PFSK-1 (cell line): ENCODE data around the gene ACAP3.
A peak's percentile ranks its signal among the peaks of the same experiment; 100 is the strongest.

ENCODE experiments used
- FOXP2 ChIP-seq: optimal IDR thresholded peaks from 2 replicates; pipeline ENCODE3; 2011; ENCODE audit warnings: borderline replicate concordance, control low read depth, inconsistent platforms; ENCODE audit not compliant: insufficient read depth; ENCODE audit errors: extremely low read length, extremely low read depth
- POLR2AphosphoS5 ChIP-seq: IDR thresholded peaks from 2 replicates; pipeline ENCODE4 v1.6.1; 2012; ENCODE audit warnings: low read depth, mild to moderate bottlenecking, control low read depth, low read length, moderate library complexity
- REST ChIP-seq, 2 experiments: IDR thresholded peaks; 2 replicates each; pipeline versions ENCODE4 v1.6.1 to v1.8.0; 2011 to 2012; ENCODE audit warnings: low read depth in 2 of 2, low read length in 2 of 2, control low read depth in 1 of 2, inconsistent platforms in 1 of 2, mild to moderate bottlenecking in 1 of 2, moderate library complexity in 1 of 2; ENCODE audit not compliant: insufficient read depth in 1 of 2
- SIN3A ChIP-seq: IDR thresholded peaks from 2 replicates; pipeline ENCODE4 v1.6.1; 2012; ENCODE audit warnings: mild to moderate bottlenecking, low read length, moderate library complexity, borderline replicate concordance; ENCODE audit not compliant: insufficient read depth
- TAF1 ChIP-seq: IDR thresholded peaks from 2 replicates; pipeline ENCODE4 v1.6.1; 2012; ENCODE audit warnings: low read length, control low read depth, borderline replicate concordance; ENCODE audit not compliant: insufficient read depth

The ACAP3 gene

GRCh38 chr1:1324524-1325287 lies 17.0 kb upstream of the ACAP3 start, which contains the start of the genes CPTP and INTS11:
Gene CPTP (plus strand): TSS chr1:1324802. CDS start chr1:1326911, 2,109 bp downstream.
Gene INTS11 (minus strand): TSS chr1:1324660. CDS start chr1:1324608, 52 bp downstream.
- peak; percentile 89 for TF ChIP-seq POLR2AphosphoS5
- TF ChIP-seq REST (IDR thresholded peaks at IDR 0.05; ENCODE audit: insufficient read depth in 1 of 2, low read depth in 2 of 2, low read length in 2 of 2) = no peak
- peak; percentile 58; the same call in 1 of the 2 replicates for TF ChIP-seq TAF1
- TF ChIP-seq FOXP2 = no peak

GRCh38 chr1:1324084-1324523 lies 16.4 kb upstream of the ACAP3 start:
- TF ChIP-seq POLR2AphosphoS5 (no peak), FOXP2 (no peak), SIN3A (no peak), REST (IDR thresholded peaks at IDR 0.05; ENCODE audit: insufficient read depth in 1 of 2, low read depth in 2 of 2, low read length in 2 of 2) (no peak), TAF1 (no peak)

- no peak for TF ChIP-seq SIN3A
- TF ChIP-seq FOXP2 = no peak
- TF ChIP-seq POLR2AphosphoS5 = no peak
- no peak for TF ChIP-seq REST (IDR thresholded peaks at IDR 0.05; ENCODE audit: insufficient read depth in 1 of 2, low read depth in 2 of 2, low read length in 2 of 2)
- TF ChIP-seq TAF1 = no peak
Observed at GRCh38 chr1:1322952-1323351, 15.2 kb upstream of the ACAP3 start.

- TF ChIP-seq POLR2AphosphoS5 (no peak), TAF1 (no peak), SIN3A (no peak), REST (IDR thresholded peaks at IDR 0.05; ENCODE audit: insufficient read depth in 1 of 2, low read depth in 2 of 2, low read length in 2 of 2) (no peak), FOXP2 (no peak)
Observed at GRCh38 chr1:1322418-1322817, 14.7 kb upstream of the ACAP3 start.

GRCh38 chr1:1321477-1321876 lies 13.7 kb upstream of the ACAP3 start:
- TF ChIP-seq TAF1 (no peak), POLR2AphosphoS5 (no peak), REST (IDR thresholded peaks at IDR 0.05; ENCODE audit: insufficient read depth in 1 of 2, low read depth in 2 of 2, low read length in 2 of 2) (no peak), FOXP2 (no peak), SIN3A (no peak)
